ENCODE results near the gene RASA2. TPM values are rescaled to one million over a fixed set of nuclear protein-coding genes. Genes with fewer than 3 reads are reported as not detected.

The RASA2 gene
- total RNA-seq, 3 donors from 2014 or later = 15.5 to 22.5 (median 21.7) TPM

- ATAC-seq = no peak
These were observed 160.7 kb downstream of the RASA2 start for GRCh38 chr3:141647562-141647915.

GRCh38 chr3:141648055-141648910 lies 161.5 kb downstream of the RASA2 start:
- no peak for DNase-seq
- ATAC-seq = no peak
- Histone ChIP-seq H3K9me3 (no peaks in the 10 kb centered on the region), H3K4me3 (no peak overlapping the region), H3K36me3 (ENCODE audit: low read depth) (no peaks in the 10 kb centered on the region), H3K4me1 (ENCODE audit: low read depth) (no peaks in the 10 kb centered on the region)
- TF ChIP-seq CTCF (IDR thresholded peaks at IDR 0.05) = no peak
- intact Hi-C loops (cut with DNase I, micrococcal nuclease) = no loop called here

More at GRCh38 chr3:141647562-141647915, 160.7 kb downstream of the RASA2 start:
- Histone ChIP-seq H3K36me3 (ENCODE audit: low read depth) (no peaks in the 10 kb centered on the region), H3K4me3 (no peak overlapping the region), H3K4me1 (ENCODE audit: low read depth) (no peaks in the 10 kb centered on the region), H3K9me3 (no peaks in the 10 kb centered on the region)
- DNase-seq = no peak
- no peak for TF ChIP-seq CTCF (IDR thresholded peaks at IDR 0.05)
- intact Hi-C loops (cut with DNase I, micrococcal nuclease) = no loop called here

- no peak for TF ChIP-seq CTCF (IDR thresholded peaks at IDR 0.05)
- H3K36me3 ChIP-seq (ENCODE audit: low read depth) = no peaks in the 10 kb centered on the region
- DNase-seq = no peak
- no peak for ATAC-seq
- no peaks in the 10 kb centered on the region for H3K4me1 ChIP-seq (ENCODE audit: low read depth)
- no peak overlapping the region for H3K4me3 ChIP-seq
- intact Hi-C loops (cut with DNase I, micrococcal nuclease) = no loop called here
- H3K9me3 ChIP-seq = no peaks in the 10 kb centered on the region
These were observed 163.0 kb downstream of the RASA2 start for GRCh38 chr3:141649871-141650270.

- Histone ChIP-seq H3K4me3 (no peak overlapping the region), H3K9me3 (no peaks in the 10 kb centered on the region), H3K36me3 (ENCODE audit: low read depth) (no peaks in the 10 kb centered on the region), H3K4me1 (ENCODE audit: low read depth) (no peaks in the 10 kb centered on the region)
- no peak for TF ChIP-seq CTCF (IDR thresholded peaks at IDR 0.05)
- DNase-seq (no peak), ATAC-seq (no peak)
- intact Hi-C loops (cut with DNase I, micrococcal nuclease) = no loop called here
These were observed 164.0 kb downstream of the RASA2 start for GRCh38 chr3:141650783-141651182.

GRCh38 chr3:141651409-141651808 lies 164.6 kb downstream of the RASA2 start:
- DNase-seq (no peak), ATAC-seq (no peak)
- H3K9me3 ChIP-seq = no peaks in the 10 kb centered on the region
- H3K4me1 ChIP-seq (ENCODE audit: low read depth) = no peaks in the 10 kb centered on the region
- TF ChIP-seq CTCF (IDR thresholded peaks at IDR 0.05) = no peak
- no peak overlapping the region for H3K4me3 ChIP-seq
- no peaks in the 10 kb centered on the region for H3K36me3 ChIP-seq (ENCODE audit: low read depth)
- intact Hi-C loops (cut with DNase I, micrococcal nuclease) = no loop called here

Data from mucosa of descending colon (tissue), 3 donors.